Body of pancreas (tissue), 4 donors: ENCODE measurements around the gene TP53BP1. TPM values are rescaled to one million over a fixed set of nuclear protein-coding genes. Genes with fewer than 3 reads are reported as not detected.

Source experiments
- ATAC-seq: fragments of 150-250 bp; one replicate; pipeline ENCODE4 v1.9.1; 2016
- DNase-seq, 4 donors: peaks; one replicate each; pipeline ENCODE4 v3.0.0-alpha.2; 2019
- H3K27ac ChIP-seq, 4 donors: fragments of 200-600 bp; sonication (generic); 1 replicate in 3 of 4; 2 replicates in 1 of 4; pipeline versions ENCODE4 v1.5.1 to v1.6.1; 2016 to 2019; ENCODE audit warnings: mild to moderate bottlenecking in 1 of 4, mixed read lengths in 1 of 4, moderate library complexity in 1 of 4
- H3K27me3 ChIP-seq, 2 donors: fragments of 200-600 bp; sonication (generic); one replicate each; pipeline ENCODE4 v1.6.0; 2016; ENCODE audit warnings: mild to moderate bottlenecking in 1 of 2
- H3K36me3 ChIP-seq, 2 donors: fragments of 200-600 bp; sonication (generic); replicated peaks in 1 of 2; 2 replicates each; pipeline ENCODE4 v1.5.1; 2016; ENCODE audit warnings: low read depth in 2 of 2; ENCODE audit not compliant: insufficient read depth in 1 of 2
- H3K4me1 ChIP-seq: fragments of 200-600 bp; sonication (generic); one replicate; pipeline ENCODE4 v1.6.0; 2016
- H3K4me3 ChIP-seq, 2 donors: fragments of 200-600 bp; sonication (generic); 1 replicate in 1 of 2; 2 replicates in 1 of 2; pipeline ENCODE4 v1.5.1; 2016 to 2019
- H3K9me3 ChIP-seq, 3 donors: fragments of 200-600 bp; sonication (generic); 1 replicate in 2 of 3; 2 replicates in 1 of 3; pipeline ENCODE4 v1.5.1; 2016
- CTCF ChIP-seq, 7 experiments: fragments of 450-650 bp in 4 of 7; fragments of 200-600 bp in 3 of 7; sonication (generic) in 3 of 7; IDR thresholded peaks; one replicate each; pipeline ENCODE4 v1.5.1; 2016 to 2019; ENCODE audit warnings: antibody characterized with exemption in 7 of 7
- POLR2A ChIP-seq, 3 donors: fragments of 450-650 bp; IDR thresholded peaks; one replicate each; pipeline ENCODE4 v1.6.1; 2016; ENCODE audit warnings: antibody characterized with exemption in 3 of 3, mild to moderate bottlenecking in 2 of 3
- WGBS, 2 donors: methylation state at CpG; one replicate each; pipeline ENCODE4 v1.1.5; 2017; 5-methylcytosine and 5-hydroxymethylcytosine counted together
- intact Hi-C: fragments of 100-400 bp; cut with DNase I; formaldehyde crosslinking; loops from one replicate; pipeline ENCODE4 v1.15.1; 2023
- total RNA-seq, 2 donors: library from RNA; depleted of rRNA; stranded (reverse); fragments of >200 nt; gene quantifications; one replicate each; pipeline ENCODE4 v1.1.0, GENCODE V29; 2016

TP53BP1 gene
- total RNA-seq, 2 donors from 2014 or later, result 12.5 to 17.5 TPM

GRCh38 chr15:43519196-43519595 is 26.2 kb upstream of the TP53BP1 start:
- 59 to 74% methylated on average over 2 of the region's 2 CpGs for WGBS, 2 donors
- H3K4me1 ChIP-seq, result no peaks in the 10 kb centered on the region
- no peak for DNase-seq
- no peaks in the 10 kb centered on the region for H3K36me3 ChIP-seq
- H3K27me3 ChIP-seq, result no peaks in the 10 kb centered on the region
- ATAC-seq, result no peak
- H3K9me3 ChIP-seq, result no peaks in the 10 kb centered on the region
- intact Hi-C loops, result no loop called here
- TF ChIP-seq POLR2A (IDR thresholded peaks at IDR 0.05) (no peak), CTCF (IDR thresholded peaks at IDR 0.05) (no peak)
- H3K27ac ChIP-seq, result no peak overlapping the region
- no peak overlapping the region for H3K4me3 ChIP-seq

- Histone ChIP-seq H3K4me3 (no peak overlapping the region), H3K9me3 (no peaks in the 10 kb centered on the region), H3K27ac (no peak overlapping the region), H3K4me1 (no peaks in the 10 kb centered on the region), H3K36me3 (no peaks in the 10 kb centered on the region), H3K27me3 (no peaks in the 10 kb centered on the region)
- ATAC-seq, result no peak
- no peak for TF ChIP-seq POLR2A (IDR thresholded peaks at IDR 0.05)
- no peak for TF ChIP-seq CTCF (IDR thresholded peaks at IDR 0.05)
- peak in 1 of 4 donors; percentile 21 for DNase-seq
- WGBS, 2 donors, result 7 to 8% methylated on average over 16 to 18 of the region's 18 CpGs
- intact Hi-C loops, result no loop called here
These were observed 25.3 kb upstream of the TP53BP1 start for GRCh38 chr15:43518197-43518761.

GRCh38 chr15:43517354-43518196 is 24.6 kb upstream of the TP53BP1 start, which contains the start of gene MAP1A:
TSS of gene MAP1A (plus strand) at chr15:43517608. CDS start at chr15:43521474, 3,866 bp downstream.
- DNase-seq (peak in 2 of 4 donors; percentile 23 to 31), ATAC-seq (no peak)
- WGBS, 2 donors, result 18 to 21% methylated on average over 3 to 14 of the region's 15 CpGs
- Histone ChIP-seq H3K4me3 (no peak within 1 kb of the TSS), H3K27ac (peak within 1 kb of the TSS in 2 of 4 donors; percentile 20 to 24), H3K4me1 (no peaks in the 10 kb centered on the region), H3K36me3 (no peaks in the 10 kb centered on the region), H3K27me3 (no peaks in the 10 kb centered on the region), H3K9me3 (no peaks in the 10 kb centered on the region)
- intact Hi-C loops, result no loop called here
- TF ChIP-seq CTCF (IDR thresholded peaks at IDR 0.05) (no peak), POLR2A (IDR thresholded peaks at IDR 0.05) (no peak)

- Histone ChIP-seq H3K4me1 (no peaks in the 10 kb centered on the region), H3K27ac (peak overlapping the region in 2 of 4 donors; percentile 20 to 24), H3K36me3 (no peaks in the 10 kb centered on the region), H3K9me3 (no peaks in the 10 kb centered on the region), H3K27me3 (no peaks in the 10 kb centered on the region), H3K4me3 (no peak overlapping the region)
- intact Hi-C loops, result no loop called here
- TF ChIP-seq POLR2A (IDR thresholded peaks at IDR 0.05) (no peak), CTCF (IDR thresholded peaks at IDR 0.05) (no peak)
- 39 to 44% methylated on average over 4 of the region's 4 CpGs for WGBS, 2 donors
- ATAC-seq (no peak), DNase-seq (no peak)
These were observed 23.9 kb upstream of the TP53BP1 start for GRCh38 chr15:43516801-43517353.
